ENCODE data around the gene DNAAF2. TPM values are rescaled to one million over a fixed set of nuclear protein-coding genes. Genes with fewer than 3 reads are reported as not detected.

DNAAF2 gene
- total RNA-seq, 2 donors from 2014 or later: 9.3 to 11.6 TPM

GRCh38 chr14:49583629-49584028, 51.4 kb downstream of the DNAAF2 start:
- no peak for ATAC-seq (replicated peaks)
- Mint-ChIP-seq H3K27me3 (no peaks in the 10 kb centered on the region), H3K9me3 (no peaks in the 10 kb centered on the region), H3K27ac (peak overlapping the region; percentile 99), H3K36me3 (ENCODE audit: low read depth) (peaks cover 82% of the 10 kb centered on the region), H3K4me3 (peak overlapping the region; percentile 95), H3K4me1 (peaks cover 38% of the 10 kb centered on the region)

- H3K36me3 Mint-ChIP-seq (ENCODE audit: low read depth): peaks cover 95% of the 10 kb centered on the region
- peak overlapping the region; percentile 99 for H3K27ac Mint-ChIP-seq
- no peaks in the 10 kb centered on the region for H3K27me3 Mint-ChIP-seq
- H3K4me1 Mint-ChIP-seq: peaks cover 45% of the 10 kb centered on the region
- ATAC-seq (replicated peaks): no peak
- no peaks in the 10 kb centered on the region for H3K9me3 Mint-ChIP-seq
- H3K4me3 Mint-ChIP-seq: peak overlapping the region; percentile 95
Observed at GRCh38 chr14:49582113-49582977, 52.7 kb downstream of the DNAAF2 start.

GRCh38 chr14:49581209-49582112, 53.6 kb downstream of the DNAAF2 start:
- Mint-ChIP-seq H3K27me3 (no peaks in the 10 kb centered on the region), H3K4me3 (peak overlapping the region; percentile 95), H3K9me3 (no peaks in the 10 kb centered on the region), H3K27ac (peak overlapping the region; percentile 99), H3K4me1 (peaks cover 48% of the 10 kb centered on the region), H3K36me3 (ENCODE audit: low read depth) (peaks cover 98% of the 10 kb centered on the region)
- ATAC-seq (replicated peaks): no peak

- Mint-ChIP-seq H3K36me3 (ENCODE audit: low read depth) (peaks cover 98% of the 10 kb centered on the region), H3K4me3 (no peak overlapping the region), H3K9me3 (no peaks in the 10 kb centered on the region), H3K27ac (peak overlapping the region; percentile 56), H3K4me1 (peaks cover 46% of the 10 kb centered on the region), H3K27me3 (no peaks in the 10 kb centered on the region)
- ATAC-seq (replicated peaks): no peak
Observed at GRCh38 chr14:49579841-49580240, 55.2 kb downstream of the DNAAF2 start.

GRCh38 chr14:49578141-49578540, 56.9 kb downstream of the DNAAF2 start:
- Mint-ChIP-seq H3K36me3 (ENCODE audit: low read depth) (peaks cover 98% of the 10 kb centered on the region), H3K4me1 (peaks cover 45% of the 10 kb centered on the region), H3K4me3 (no peak overlapping the region), H3K27me3 (no peaks in the 10 kb centered on the region), H3K27ac (peak overlapping the region; percentile 32), H3K9me3 (no peaks in the 10 kb centered on the region)
- peak; percentile 37 for ATAC-seq (replicated peaks)

Other genes starting within 250 kb of the DNAAF2 start
- 1,000 to 10,000 TPM; 2,187 to 2,396 TPM for gene RPS29, start 48.9 kb downstream of the DNAAF2 start, total RNA-seq
- gene LRR1, start 36.3 kb downstream of the DNAAF2 start, total RNA-seq: 10 to 100 TPM; 29.6 to 62.2 TPM
- 100 to 1,000 TPM; 182 to 184 TPM for gene RPL36AL, start 14.6 kb downstream of the DNAAF2 start, total RNA-seq
- 10 to 100 TPM; 44.6 to 49.3 TPM for gene MGAT2, start 14.4 kb downstream of the DNAAF2 start, total RNA-seq
- 10 to 100 TPM; 33.5 to 46.8 TPM for gene POLE2, start 53.0 kb upstream of the DNAAF2 start, total RNA-seq
- gene KLHDC1, start 57.9 kb upstream of the DNAAF2 start, total RNA-seq: 1 to 10 TPM in 1 of 2 donors, under 1 TPM in 1; 0.97 to 1.5 TPM
- 10 to 100 TPM; 14.4 to 22.5 TPM for gene KLHDC2, start 132.9 kb upstream of the DNAAF2 start, total RNA-seq
- 10 to 100 TPM; 79.9 to 86.6 TPM for gene NEMF, start 217.5 kb upstream of the DNAAF2 start, total RNA-seq

Measured in activated T-helper 17 cell treated with anti-CD3 and anti-CD28 coated beads, Interleukin-2, amount 50 U/mL, for 72 hours (primary cell).